ENCODE data around the gene CHST13.

CHST13 gene

DNA sequence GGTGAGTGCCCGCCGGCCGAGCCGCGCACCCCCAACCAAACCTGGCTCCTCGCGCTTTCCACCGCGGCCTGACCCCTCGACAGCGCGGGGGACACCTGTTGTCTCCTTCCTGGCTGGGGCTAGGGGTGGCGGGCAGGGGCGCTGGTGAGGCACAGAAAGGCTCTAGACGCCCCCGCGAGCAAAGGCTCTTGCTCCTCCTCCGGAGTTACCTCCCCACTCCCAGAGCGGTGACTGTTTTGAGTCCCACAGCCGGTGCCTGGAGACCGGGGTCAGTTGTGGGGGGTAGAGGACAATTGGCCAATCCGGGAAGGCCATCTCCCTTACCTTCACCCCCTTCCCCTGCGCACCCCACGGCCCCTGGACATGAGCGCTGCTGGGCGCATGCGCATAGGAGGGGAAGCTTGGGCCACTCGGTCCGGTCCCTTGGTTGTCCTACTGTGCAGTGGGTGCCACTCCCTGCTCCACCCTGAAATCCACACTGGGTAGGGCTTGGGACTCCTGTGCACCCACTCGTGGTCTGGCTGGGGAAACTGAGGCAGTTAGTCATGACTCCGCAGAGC is 554 bp downstream of the CHST13 start:
- Histone ChIP-seq H3K27ac (ENCODE audit: low read depth, low read length) (no peak overlapping the region), H3K36me3 (ENCODE audit: control insufficient read depth in 1 of 2, insufficient read depth in 2 of 2, low read length in 2 of 2) (no peaks in the 10 kb centered on the region), H3K4me1 (ENCODE audit: control insufficient read depth in 1 of 2, insufficient read depth in 2 of 2, low read length in 2 of 2) (peaks cover 14 to 20% of the 10 kb centered on the region in 2 donors), H3K4me3 (ENCODE audit: low read depth in 1 of 2, low read length in 2 of 2) (peak overlapping the region; percentile 61 to 68), H3K9ac (ENCODE audit: low read depth in 1 of 2, low read length in 2 of 2) (peak overlapping the region in 1 of 2 donors; percentile 41), H3K27me3 (ENCODE audit: control insufficient read depth in 1 of 2, insufficient read depth in 2 of 2, low read length in 2 of 2) (peaks cover 3 to 8% of the 10 kb centered on the region in 2 donors), H3K9me3 (ENCODE audit: control insufficient read depth in 1 of 2, low read length in 2 of 2) (no peaks in the 10 kb centered on the region)

DNA sequence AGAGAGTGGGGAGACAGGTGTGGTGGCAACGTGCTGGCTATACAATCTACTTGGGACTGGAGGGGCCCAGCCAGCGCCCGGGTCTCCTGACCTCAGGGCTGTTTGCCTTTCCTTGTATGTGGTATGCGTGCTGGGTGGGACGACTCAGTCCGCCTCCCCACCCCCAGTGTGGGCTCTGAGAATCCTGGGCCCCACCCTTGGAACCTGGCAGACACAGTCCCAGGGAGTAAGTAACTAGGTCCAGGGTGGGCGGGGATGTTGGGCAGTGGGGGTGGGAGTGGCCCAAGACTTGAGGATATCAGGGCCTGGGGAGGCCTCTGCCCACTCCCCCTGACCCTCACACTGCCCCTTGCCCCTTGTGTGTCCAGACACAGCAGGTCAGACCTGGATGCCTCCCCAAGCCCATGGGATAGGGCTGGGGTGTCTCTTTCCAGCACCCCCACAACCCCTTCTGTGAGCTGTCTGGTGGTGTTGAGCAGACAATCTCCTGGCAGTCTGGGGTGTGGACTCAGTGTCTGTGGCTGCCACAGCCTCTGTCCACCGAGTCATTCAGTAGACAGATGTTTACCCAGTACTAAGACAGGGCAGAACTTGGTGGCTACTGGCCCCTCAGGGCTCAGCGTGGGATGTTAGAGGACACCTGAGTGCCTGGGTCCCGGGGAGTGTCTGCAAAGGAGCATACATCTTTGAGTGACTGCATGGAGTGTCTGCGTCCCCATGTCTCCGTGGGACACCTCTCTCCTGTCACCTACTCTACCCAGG is 1.3 kb downstream of the CHST13 start:
- peak overlapping the region; percentile 61 to 68 for H3K4me3 ChIP-seq (ENCODE audit: low read depth in 1 of 2, low read length in 2 of 2)
- peaks cover 14 to 20% of the 10 kb centered on the region in 2 donors for H3K4me1 ChIP-seq (ENCODE audit: control insufficient read depth in 1 of 2, insufficient read depth in 2 of 2, low read length in 2 of 2)
- no peak overlapping the region for H3K27ac ChIP-seq (ENCODE audit: low read depth, low read length)
- no peak overlapping the region for H3K9ac ChIP-seq (ENCODE audit: low read depth in 1 of 2, low read length in 2 of 2)
- peaks cover 3 to 8% of the 10 kb centered on the region in 2 donors for H3K27me3 ChIP-seq (ENCODE audit: control insufficient read depth in 1 of 2, insufficient read depth in 2 of 2, low read length in 2 of 2)
- H3K36me3 ChIP-seq (ENCODE audit: control insufficient read depth in 1 of 2, insufficient read depth in 2 of 2, low read length in 2 of 2), result no peaks in the 10 kb centered on the region
- no peaks in the 10 kb centered on the region for H3K9me3 ChIP-seq (ENCODE audit: control insufficient read depth in 1 of 2, low read length in 2 of 2)

DNA sequence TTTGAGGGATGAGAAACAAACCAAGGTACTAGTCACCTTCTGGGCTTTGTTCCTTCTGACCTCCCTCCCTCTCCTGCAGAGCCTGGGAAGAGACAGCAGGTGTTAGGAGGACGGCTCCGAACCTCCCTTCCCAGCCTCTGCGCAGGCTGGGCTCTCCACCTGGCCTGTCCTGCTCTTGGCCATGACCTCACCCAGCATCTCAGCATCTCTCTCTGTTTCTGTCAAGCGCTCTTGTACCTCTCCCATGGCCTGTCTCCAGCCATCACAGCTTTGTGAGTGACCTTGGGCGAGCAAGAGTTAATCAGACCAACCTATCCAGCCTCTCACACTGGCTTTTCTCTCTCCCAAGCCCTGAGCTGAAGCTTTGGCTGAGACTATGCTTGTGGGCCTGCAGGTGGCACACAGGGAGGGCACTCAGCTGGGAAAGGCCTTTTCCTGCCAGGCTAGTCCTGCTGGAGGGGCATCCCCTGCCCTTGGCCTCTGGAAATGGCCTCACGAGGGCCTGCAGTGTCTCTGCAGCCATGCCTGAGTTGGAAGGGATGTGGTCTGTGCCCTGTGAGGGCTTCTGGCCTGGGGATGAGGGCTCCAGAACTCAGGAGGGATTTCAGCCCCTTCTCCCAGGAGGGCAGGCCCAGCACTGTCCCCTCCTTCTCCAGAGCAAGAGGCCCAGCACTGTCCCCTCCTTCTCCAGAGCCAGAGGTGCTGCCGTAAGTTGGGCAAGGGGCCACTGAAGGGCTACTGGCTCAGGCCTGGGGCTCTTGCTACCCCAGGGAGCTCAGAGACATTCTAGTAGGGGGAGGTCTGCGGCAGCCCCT is 2.1 kb downstream of the CHST13 start:
- Histone ChIP-seq H3K36me3 (ENCODE audit: control insufficient read depth in 1 of 2, insufficient read depth in 2 of 2, low read length in 2 of 2) (no peaks in the 10 kb centered on the region), H3K4me3 (ENCODE audit: low read depth in 1 of 2, low read length in 2 of 2) (no peak overlapping the region), H3K9ac (ENCODE audit: low read depth in 1 of 2, low read length in 2 of 2) (no peak overlapping the region), H3K27ac (ENCODE audit: low read depth, low read length) (no peak overlapping the region), H3K27me3 (ENCODE audit: control insufficient read depth in 1 of 2, insufficient read depth in 2 of 2, low read length in 2 of 2) (peaks cover 3 to 8% of the 10 kb centered on the region in 2 donors), H3K9me3 (ENCODE audit: control insufficient read depth in 1 of 2, low read length in 2 of 2) (no peaks in the 10 kb centered on the region), H3K4me1 (ENCODE audit: control insufficient read depth in 1 of 2, insufficient read depth in 2 of 2, low read length in 2 of 2) (peaks cover 14 to 20% of the 10 kb centered on the region in 2 donors)

DNA sequence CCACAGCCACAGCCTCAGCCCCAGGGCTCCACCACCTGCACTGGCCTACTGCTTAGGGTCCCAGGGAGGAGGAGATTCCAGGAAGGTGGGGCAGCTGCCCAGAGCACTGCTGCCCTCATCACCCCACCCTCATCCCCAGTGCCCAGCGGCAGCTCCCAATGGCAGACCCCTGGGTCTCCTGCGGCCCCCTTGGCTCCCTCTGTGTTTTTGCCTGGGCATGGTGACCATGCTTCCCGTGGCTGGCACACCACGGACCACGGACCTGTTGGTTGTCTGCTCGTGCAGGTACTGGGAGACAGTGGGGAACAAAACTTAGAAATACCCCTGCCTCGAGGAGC is 2.7 kb downstream of the CHST13 start:
- Histone ChIP-seq H3K27me3 (ENCODE audit: control insufficient read depth in 1 of 2, insufficient read depth in 2 of 2, low read length in 2 of 2) (peaks cover 3 to 8% of the 10 kb centered on the region in 2 donors), H3K9ac (ENCODE audit: low read depth in 1 of 2, low read length in 2 of 2) (no peak overlapping the region), H3K27ac (ENCODE audit: low read depth, low read length) (no peak overlapping the region), H3K4me1 (ENCODE audit: control insufficient read depth in 1 of 2, insufficient read depth in 2 of 2, low read length in 2 of 2) (peaks cover 14 to 20% of the 10 kb centered on the region in 2 donors), H3K36me3 (ENCODE audit: control insufficient read depth in 1 of 2, insufficient read depth in 2 of 2, low read length in 2 of 2) (no peaks in the 10 kb centered on the region), H3K9me3 (ENCODE audit: control insufficient read depth in 1 of 2, low read length in 2 of 2) (no peaks in the 10 kb centered on the region), H3K4me3 (ENCODE audit: low read depth in 1 of 2, low read length in 2 of 2) (no peak overlapping the region)

DNA sequence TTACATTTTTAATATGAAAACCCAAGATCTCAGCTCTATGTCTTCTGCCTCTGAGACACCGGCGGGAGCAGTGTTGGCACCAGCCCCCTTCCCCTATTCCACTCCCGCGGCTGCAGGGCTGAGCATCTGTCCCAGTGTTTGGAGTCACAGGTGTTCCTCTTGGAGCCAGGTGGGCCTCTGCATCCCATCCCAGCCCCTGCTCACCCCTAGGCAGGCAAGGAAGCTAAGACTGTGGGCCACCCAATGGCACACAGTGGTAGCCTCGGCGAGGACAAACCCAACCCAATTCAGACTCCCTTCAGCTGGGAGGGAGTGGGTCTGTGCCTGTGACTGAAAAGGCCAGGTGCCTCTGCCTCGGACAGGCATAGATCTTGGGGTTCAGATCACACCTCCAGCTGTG is 3.1 kb downstream of the CHST13 start:
- Histone ChIP-seq H3K4me3 (ENCODE audit: low read depth in 1 of 2, low read length in 2 of 2) (no peak overlapping the region), H3K27me3 (ENCODE audit: control insufficient read depth in 1 of 2, insufficient read depth in 2 of 2, low read length in 2 of 2) (peaks cover 3 to 8% of the 10 kb centered on the region in 2 donors), H3K27ac (ENCODE audit: low read depth, low read length) (no peak overlapping the region), H3K9me3 (ENCODE audit: control insufficient read depth in 1 of 2, low read length in 2 of 2) (no peaks in the 10 kb centered on the region), H3K36me3 (ENCODE audit: control insufficient read depth in 1 of 2, insufficient read depth in 2 of 2, low read length in 2 of 2) (no peaks in the 10 kb centered on the region), H3K4me1 (ENCODE audit: control insufficient read depth in 1 of 2, insufficient read depth in 2 of 2, low read length in 2 of 2) (peaks cover 14 to 20% of the 10 kb centered on the region in 2 donors), H3K9ac (ENCODE audit: low read depth in 1 of 2, low read length in 2 of 2) (no peak overlapping the region)

DNA sequence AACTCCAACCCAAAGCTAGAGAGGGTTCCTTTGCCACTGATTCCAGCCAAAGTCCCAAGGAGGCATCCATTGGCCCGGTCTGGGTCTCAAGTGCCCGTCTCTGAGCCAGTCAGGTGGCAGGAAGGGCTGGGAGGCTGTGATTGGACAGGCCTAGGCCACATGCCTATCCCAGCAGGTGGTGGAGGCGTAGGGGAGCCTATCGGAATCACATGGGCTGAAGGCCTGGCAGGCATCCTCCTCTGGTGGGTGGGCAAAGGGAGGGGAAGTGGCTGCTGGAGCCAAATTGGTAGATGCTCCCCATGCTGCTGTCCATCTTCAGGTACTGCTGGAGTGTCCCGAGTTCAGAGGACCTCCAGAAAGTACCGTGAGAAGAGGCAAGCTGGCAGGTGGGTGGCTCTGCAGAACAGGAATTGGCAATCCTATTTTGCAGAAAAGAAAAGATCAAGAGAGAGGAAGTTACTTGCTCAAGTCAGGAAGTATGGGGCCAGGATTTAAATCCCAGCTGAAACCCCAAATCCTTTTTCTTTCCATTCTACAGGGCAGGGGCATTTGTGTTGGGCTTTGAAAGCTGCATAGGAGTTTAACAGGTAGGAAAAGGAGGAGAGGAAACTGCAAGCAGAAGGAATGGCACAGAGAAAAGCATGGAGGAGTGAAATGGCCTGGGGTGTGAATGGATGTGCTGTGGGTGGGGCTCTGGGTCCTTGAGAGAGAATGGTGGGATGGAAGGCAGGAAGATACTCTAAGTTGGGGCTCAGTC is 3.7 kb downstream of the CHST13 start:
- H3K4me1 ChIP-seq (ENCODE audit: control insufficient read depth in 1 of 2, insufficient read depth in 2 of 2, low read length in 2 of 2), result peaks cover 14 to 20% of the 10 kb centered on the region in 2 donors
- H3K4me3 ChIP-seq (ENCODE audit: low read depth in 1 of 2, low read length in 2 of 2), result no peak overlapping the region
- no peak overlapping the region for H3K9ac ChIP-seq (ENCODE audit: low read depth in 1 of 2, low read length in 2 of 2)
- H3K9me3 ChIP-seq (ENCODE audit: control insufficient read depth in 1 of 2, low read length in 2 of 2), result no peaks in the 10 kb centered on the region
- no peak overlapping the region for H3K27ac ChIP-seq (ENCODE audit: low read depth, low read length)
- H3K27me3 ChIP-seq (ENCODE audit: control insufficient read depth in 1 of 2, insufficient read depth in 2 of 2, low read length in 2 of 2), result peaks cover 3 to 8% of the 10 kb centered on the region in 2 donors
- H3K36me3 ChIP-seq (ENCODE audit: control insufficient read depth in 1 of 2, insufficient read depth in 2 of 2, low read length in 2 of 2), result no peaks in the 10 kb centered on the region

DNA sequence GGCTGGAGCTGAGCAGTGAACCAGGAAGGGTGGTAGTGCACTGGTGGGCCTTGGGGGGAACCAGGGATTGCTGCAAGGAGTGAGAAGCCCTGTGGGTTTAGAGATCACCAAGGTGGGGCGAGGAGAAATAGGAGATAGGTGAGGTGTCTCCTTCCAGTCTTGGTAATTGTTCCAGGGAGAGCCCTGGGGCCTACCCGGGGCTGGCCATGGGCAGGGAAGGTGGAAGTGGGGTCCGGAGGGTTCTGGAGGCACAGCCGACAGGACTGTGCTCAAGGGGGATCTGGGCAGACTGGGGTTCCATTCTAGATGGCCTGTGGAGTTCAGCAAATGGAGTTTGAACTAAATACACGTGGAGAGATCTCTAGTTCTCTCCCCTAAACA is 4.5 kb downstream of the CHST13 start:
- no peak overlapping the region for H3K4me3 ChIP-seq (ENCODE audit: low read depth in 1 of 2, low read length in 2 of 2)
- H3K9ac ChIP-seq (ENCODE audit: low read depth in 1 of 2, low read length in 2 of 2), result no peak overlapping the region
- H3K27ac ChIP-seq (ENCODE audit: low read depth, low read length), result no peak overlapping the region
- peaks cover 11 to 20% of the 10 kb centered on the region in 2 donors for H3K4me1 ChIP-seq (ENCODE audit: control insufficient read depth in 1 of 2, insufficient read depth in 2 of 2, low read length in 2 of 2)
- H3K27me3 ChIP-seq (ENCODE audit: control insufficient read depth in 1 of 2, insufficient read depth in 2 of 2, low read length in 2 of 2), result peaks cover 0 to 6% of the 10 kb centered on the region in 2 donors
- no peaks in the 10 kb centered on the region for H3K9me3 ChIP-seq (ENCODE audit: control insufficient read depth in 1 of 2, low read length in 2 of 2)
- no peaks in the 10 kb centered on the region for H3K36me3 ChIP-seq (ENCODE audit: control insufficient read depth in 1 of 2, insufficient read depth in 2 of 2, low read length in 2 of 2)

DNA sequence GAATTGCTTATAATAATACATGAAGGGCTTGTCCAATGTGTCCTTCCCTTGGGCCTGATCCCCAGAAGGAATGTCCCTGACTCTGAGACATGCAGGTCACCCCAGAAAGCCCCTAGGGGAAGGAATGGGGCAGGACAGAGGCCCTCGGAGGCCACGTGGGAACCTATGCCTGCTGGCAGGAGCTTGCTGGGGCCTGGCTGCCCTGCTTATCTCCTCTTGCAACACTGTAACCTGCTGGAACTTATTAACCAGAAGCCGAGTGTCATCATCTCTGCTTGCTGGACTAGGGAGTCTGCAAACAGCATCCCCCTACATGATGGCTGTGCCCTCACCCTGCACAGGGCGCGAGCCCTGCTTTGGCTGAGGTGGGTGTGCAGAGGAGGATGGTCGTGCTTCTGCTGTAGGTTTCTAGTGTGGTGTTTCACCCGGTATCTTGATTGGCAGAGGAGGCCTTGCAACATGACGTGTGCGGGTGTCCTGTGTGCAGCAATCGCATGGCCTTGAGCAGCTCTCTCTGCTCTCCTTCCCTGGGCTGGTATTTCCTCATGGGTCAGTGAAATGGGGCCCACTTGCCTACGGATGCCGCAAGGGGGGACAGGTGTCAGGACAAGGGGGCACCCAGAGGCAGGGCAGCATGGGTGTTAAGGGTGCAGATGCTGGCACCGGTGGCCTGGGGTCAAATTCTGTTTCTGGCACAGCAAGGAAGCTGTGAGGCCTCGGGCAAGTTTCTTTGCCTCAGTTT is 5.0 kb downstream of the CHST13 start:
- Histone ChIP-seq H3K36me3 (ENCODE audit: control insufficient read depth in 1 of 2, insufficient read depth in 2 of 2, low read length in 2 of 2) (no peaks in the 10 kb centered on the region), H3K27ac (ENCODE audit: low read depth, low read length) (no peak overlapping the region), H3K9me3 (ENCODE audit: control insufficient read depth in 1 of 2, low read length in 2 of 2) (no peaks in the 10 kb centered on the region), H3K9ac (ENCODE audit: low read depth in 1 of 2, low read length in 2 of 2) (no peak overlapping the region), H3K4me1 (ENCODE audit: control insufficient read depth in 1 of 2, insufficient read depth in 2 of 2, low read length in 2 of 2) (peaks cover 6 to 14% of the 10 kb centered on the region in 2 donors), H3K27me3 (ENCODE audit: control insufficient read depth in 1 of 2, insufficient read depth in 2 of 2, low read length in 2 of 2) (peaks cover 0 to under 1% of the 10 kb centered on the region in 2 donors), H3K4me3 (ENCODE audit: low read depth in 1 of 2, low read length in 2 of 2) (no peak overlapping the region)

DNA sequence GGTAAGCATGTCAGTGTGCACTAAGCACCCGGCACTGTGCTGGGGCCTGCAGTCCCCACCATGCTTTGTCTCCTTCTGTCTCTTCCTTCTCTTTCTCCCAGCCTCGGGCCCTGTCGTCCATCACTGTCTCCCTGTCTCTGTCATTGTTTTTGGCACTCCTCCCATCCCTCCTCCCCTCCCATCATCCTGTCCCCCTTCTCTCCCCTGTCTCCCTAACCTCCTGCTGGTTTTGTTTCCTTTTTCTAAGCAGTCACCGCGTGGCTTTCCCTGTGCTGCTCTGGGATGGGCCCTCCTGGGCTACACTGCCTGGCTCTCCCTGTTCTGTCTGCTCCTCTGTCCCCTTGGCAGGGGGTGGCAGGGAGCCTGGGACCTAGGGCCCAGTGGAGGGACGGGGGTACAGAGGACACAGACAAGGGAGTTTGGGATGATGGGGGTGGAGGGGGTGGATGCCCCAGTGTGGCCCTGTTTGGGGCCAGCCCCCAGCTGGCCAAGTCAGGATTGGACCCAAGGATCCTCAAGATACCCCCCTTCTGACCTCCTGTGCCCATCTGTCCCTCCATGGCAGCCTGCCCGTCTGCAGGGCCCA is 5.7 kb downstream of the CHST13 start:
- Histone ChIP-seq H3K4me3 (ENCODE audit: low read depth in 1 of 2, low read length in 2 of 2) (no peak overlapping the region), H3K9ac (ENCODE audit: low read depth in 1 of 2, low read length in 2 of 2) (no peak overlapping the region), H3K27me3 (ENCODE audit: control insufficient read depth in 1 of 2, insufficient read depth in 2 of 2, low read length in 2 of 2) (no peaks in the 10 kb centered on the region), H3K9me3 (ENCODE audit: control insufficient read depth in 1 of 2, low read length in 2 of 2) (no peaks in the 10 kb centered on the region), H3K27ac (ENCODE audit: low read depth, low read length) (no peak overlapping the region), H3K36me3 (ENCODE audit: control insufficient read depth in 1 of 2, insufficient read depth in 2 of 2, low read length in 2 of 2) (no peaks in the 10 kb centered on the region), H3K4me1 (ENCODE audit: control insufficient read depth in 1 of 2, insufficient read depth in 2 of 2, low read length in 2 of 2) (peaks cover 3 to 13% of the 10 kb centered on the region in 2 donors)
